ENCODE measurements around the gene PHF13. TPM values are rescaled to one million over a fixed set of nuclear protein-coding genes. Genes with fewer than 3 reads are reported as not detected.

The PHF13 gene
- total and polyA plus RNA-seq, 9 of the 15 experiments (the other 6 are each of a cell fraction or from before 2014, with no cell fraction given): 1.8 to 36.1 (median 11.7) TPM

- TF ChIP-seq GABPA (tag; conservative IDR thresholded peaks at IDR 0.05; ENCODE audit: low read depth) (no peak), TCF7L2 (IDR thresholded peaks at IDR 0.05; ENCODE audit: low read depth, low read length) (no peak), ZNF507 (tag; conservative IDR thresholded peaks at IDR 0.05) (no peak), KLF10 (CRISPR knock-in tag; IDR thresholded peaks at IDR 0.05) (no peak), ZSCAN32 (CRISPR knock-in tag; IDR thresholded peaks at IDR 0.05) (no peak), POLR2H (tag; IDR thresholded peaks at IDR 0.05; ENCODE audit: low read depth) (no peak), ZNF75A (CRISPR knock-in tag; IDR thresholded peaks at IDR 0.05) (no peak), ZNF79 (CRISPR knock-in tag; IDR thresholded peaks at IDR 0.05; ENCODE audit: low read depth) (no peak), FOXP1 (CRISPR knock-in tag; IDR thresholded peaks at IDR 0.05) (no peak), ZMIZ1 (IDR thresholded peaks at IDR 0.05; ENCODE audit: low read depth in 2 of 2, low read length in 2 of 2) (no peak), WHSC1 (IDR thresholded peaks at IDR 0.05; ENCODE audit: low read length) (no peak), ZKSCAN3 (CRISPR knock-in tag; IDR thresholded peaks at IDR 0.05) (no peak), XRCC5 (IDR thresholded peaks at IDR 0.05; ENCODE audit: low read depth, low read length) (no peak), YBX1 (IDR thresholded peaks at IDR 0.05) (no peak), ZBTB49 (CRISPR knock-in tag; IDR thresholded peaks at IDR 0.05; ENCODE audit: borderline replicate concordance) (no peak), FOXA1 (IDR thresholded peaks at IDR 0.05; ENCODE audit: borderline replicate concordance) (no peak), POLR2AphosphoS5 (IDR thresholded peaks at IDR 0.05; ENCODE audit: control insufficient read depth, insufficient read depth, low read depth, low read length) (no peak), TFE3 (CRISPR knock-in tag; IDR thresholded peaks at IDR 0.05) (no peak), SRSF1 (IDR thresholded peaks at IDR 0.05; ENCODE audit: low read depth, low read length) (no peak), CHD2 (IDR thresholded peaks at IDR 0.05; ENCODE audit: low read depth, low read length) (peak; percentile 81), RBM39 (optimal IDR thresholded peaks at IDR 0.05; ENCODE audit: low read depth, low read length) (no peak), ZNF699 (CRISPR knock-in tag; IDR thresholded peaks at IDR 0.05; ENCODE audit: insufficient replicate concordance) (no peak), U2AF2 (optimal IDR thresholded peaks at IDR 0.05; ENCODE audit: low read depth, low read length) (no peak)
Measured at GRCh38 chr1:6601923-6602668, 11.4 kb upstream of the PHF13 start (continued).

All from K562 (cell line).